Epithelial cell of proximal tubule (primary cell): Measurements from ENCODE around the gene FBXO41. TPM values are rescaled to one million over a fixed set of nuclear protein-coding genes. Genes with fewer than 3 reads are reported as not detected.

Source experiments
- DNase-seq: peaks from one replicate; pipeline ENCODE4 v3.0.0-alpha.2; 2011; ENCODE audit warnings: low read depth
- H3K4me3 ChIP-seq: 2 replicates; pipeline ENCODE4 v1.5.1; 2011; ENCODE audit warnings: low read depth, mild to moderate bottlenecking, low read length
- CTCF ChIP-seq: conservative IDR thresholded peaks from 2 replicates; pipeline ENCODE4 v1.5.1; 2012; ENCODE audit warnings: low read depth, mild to moderate bottlenecking, low read length
- total RNA-seq: library from RNA; depleted of rRNA; stranded (reverse); fragments of >200 nt; gene quantifications from 2 replicates; pipeline ENCODE4 v1.2.3, GENCODE V29; 2015

FBXO41 gene
- total RNA-seq, 1 donor from 2014 or later = 4.5 TPM

DNA sequence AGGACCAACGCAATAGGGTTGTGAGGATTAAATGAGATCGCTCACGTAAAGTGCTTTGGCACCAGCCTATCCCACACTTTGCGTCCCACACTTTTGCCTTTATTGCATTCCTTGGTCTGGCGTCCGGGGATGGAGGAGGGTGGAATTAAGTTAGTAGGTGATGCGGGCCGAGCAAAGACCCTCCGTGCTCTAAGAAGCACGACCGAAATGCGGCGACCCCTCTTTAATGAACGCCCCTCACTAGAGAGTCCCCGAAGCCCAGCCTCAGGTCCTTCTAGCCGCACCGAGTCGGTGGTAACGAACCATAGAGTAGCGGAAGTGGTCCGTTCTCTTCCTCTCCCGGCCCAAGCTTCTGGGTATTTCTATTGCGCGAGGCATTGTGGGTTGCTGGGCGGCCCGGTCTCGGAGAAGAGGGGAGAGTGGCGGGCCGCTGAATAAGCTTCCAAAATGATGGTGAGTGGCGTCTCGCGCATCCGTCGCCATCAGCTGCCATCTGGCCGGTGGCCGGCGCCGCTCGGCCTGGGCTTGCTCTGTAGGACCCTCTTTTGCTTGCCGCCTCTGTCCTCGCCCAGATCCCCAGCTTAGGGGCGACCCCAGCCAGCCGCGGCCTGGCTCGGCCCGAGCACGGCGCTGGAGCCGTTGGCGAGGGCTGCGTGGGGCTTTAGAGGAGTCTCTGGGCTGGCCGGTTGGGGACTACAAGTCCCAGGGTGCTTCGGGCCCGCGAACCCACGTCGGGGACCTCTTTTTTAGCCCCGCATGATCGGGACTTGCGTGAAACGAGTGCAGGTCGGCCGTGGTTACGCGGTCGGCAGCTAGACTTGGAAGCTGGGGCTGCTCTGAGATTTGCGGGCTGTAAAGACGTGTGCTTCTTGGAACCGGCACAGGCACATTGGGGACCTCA, 50.1 kb downstream of the FBXO41 start, which contains the start of gene CCT7:
Gene CCT7, plus strand, starts transcription at position 377 of the 901 bp plus-strand sequence. Its CDS starts 71 bp downstream, at position 448.
- TF ChIP-seq CTCF = no peak
- peak; percentile 41 for DNase-seq
- peak within 1 kb of the TSS; percentile 88 for H3K4me3 ChIP-seq

DNA sequence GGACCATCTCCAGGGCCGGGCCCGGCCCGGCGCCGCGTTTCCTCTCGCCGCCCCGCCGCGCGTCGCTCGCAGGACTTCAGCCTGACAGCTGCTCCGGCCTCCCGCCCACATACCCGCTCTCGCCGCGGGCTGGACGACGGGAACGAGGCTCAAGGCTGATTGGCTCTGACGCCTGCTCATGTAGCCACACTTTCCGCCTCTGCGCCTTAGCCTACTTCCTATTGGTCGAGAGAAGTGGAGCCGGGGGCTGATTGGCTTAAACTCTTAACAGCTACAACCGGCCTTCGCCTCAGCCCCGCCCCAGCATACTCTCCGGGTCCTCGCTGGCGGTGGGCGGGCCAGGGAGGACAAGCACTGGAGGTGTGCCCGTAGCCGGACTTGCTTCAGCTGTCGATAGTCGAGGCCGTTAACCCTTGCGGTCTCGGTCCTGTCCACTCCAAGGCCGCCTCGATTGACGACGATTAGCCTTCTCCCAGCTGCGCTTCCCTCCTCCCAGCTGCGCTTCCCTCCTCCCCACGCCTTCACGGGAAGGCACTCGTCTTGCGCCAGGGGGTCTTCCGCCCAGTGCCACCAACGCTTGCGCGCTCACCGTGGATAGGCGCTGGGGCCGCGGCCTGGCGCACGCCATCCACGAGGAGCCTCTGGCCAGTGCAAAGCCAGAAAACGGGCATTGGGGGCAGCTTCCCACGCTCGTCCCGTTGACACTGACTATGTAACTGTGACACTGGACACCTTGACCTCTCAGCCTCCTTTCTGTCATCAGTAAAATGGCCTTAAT, 50.9 kb downstream of the FBXO41 start, which contains the start of gene PRADC1:
Gene PRADC1, minus strand, starts transcription at position 86 of the 778 bp plus-strand sequence. Its CDS starts 79 bp downstream, at position 7.
- DNase-seq = peak; percentile 96
- TF ChIP-seq CTCF = no peak

GRCh38 chr2:73232403-73233153, 51.7 kb downstream of the FBXO41 start:
- peak overlapping the region; percentile 88 for H3K4me3 ChIP-seq
- no peak for DNase-seq
- TF ChIP-seq CTCF = no peak

More for the DNA sequence above, 50.9 kb downstream of the FBXO41 start, which contains the start of gene PRADC1:
- peak within 1 kb of the TSS; percentile 88 for H3K4me3 ChIP-seq

DNA sequence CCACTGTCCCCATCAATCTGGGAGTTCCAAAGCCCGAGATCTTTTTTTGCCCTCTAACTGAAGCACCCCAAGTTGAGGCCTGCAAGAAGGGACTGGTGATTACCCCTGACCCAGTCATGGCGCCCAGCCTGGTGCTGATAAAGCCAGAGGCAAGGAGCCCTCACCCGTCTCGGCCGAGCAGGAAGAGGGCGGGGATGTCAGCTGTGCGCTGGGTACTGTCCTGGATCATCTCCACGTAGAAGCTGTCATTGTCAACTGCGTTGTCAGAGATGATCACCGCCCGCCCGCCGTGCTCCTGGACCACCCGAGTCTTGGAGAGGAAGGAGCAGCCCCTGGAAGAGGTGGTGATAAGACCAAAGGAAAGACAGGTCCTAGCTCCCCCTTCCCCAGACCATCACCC, 55.6 kb downstream of the FBXO41 start:
- DNase-seq = no peak
- no peak overlapping the region for H3K4me3 ChIP-seq
- TF ChIP-seq CTCF = no peak

DNA sequence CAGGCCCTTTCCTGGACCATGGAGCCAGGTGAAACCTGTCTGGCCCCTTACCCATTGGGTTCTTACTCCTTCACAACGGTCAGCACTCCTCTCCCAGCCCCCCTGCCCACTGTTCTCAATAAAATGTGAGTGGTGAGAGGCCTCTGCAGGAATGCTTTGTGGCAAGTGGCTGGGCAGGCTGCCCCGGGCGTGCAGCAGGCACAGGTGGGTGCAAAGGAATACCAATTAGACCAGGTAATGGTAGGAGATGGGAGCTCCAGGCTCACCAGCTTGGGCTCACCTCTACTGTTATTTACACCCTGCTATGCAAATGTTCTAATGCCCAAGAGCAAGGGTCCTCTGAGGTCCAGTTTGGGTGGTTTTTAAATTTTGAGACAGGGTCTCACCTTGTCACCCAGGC, 57.2 kb downstream of the FBXO41 start:
- no peak for DNase-seq
- TF ChIP-seq CTCF = no peak
- H3K4me3 ChIP-seq = no peak overlapping the region

DNA sequence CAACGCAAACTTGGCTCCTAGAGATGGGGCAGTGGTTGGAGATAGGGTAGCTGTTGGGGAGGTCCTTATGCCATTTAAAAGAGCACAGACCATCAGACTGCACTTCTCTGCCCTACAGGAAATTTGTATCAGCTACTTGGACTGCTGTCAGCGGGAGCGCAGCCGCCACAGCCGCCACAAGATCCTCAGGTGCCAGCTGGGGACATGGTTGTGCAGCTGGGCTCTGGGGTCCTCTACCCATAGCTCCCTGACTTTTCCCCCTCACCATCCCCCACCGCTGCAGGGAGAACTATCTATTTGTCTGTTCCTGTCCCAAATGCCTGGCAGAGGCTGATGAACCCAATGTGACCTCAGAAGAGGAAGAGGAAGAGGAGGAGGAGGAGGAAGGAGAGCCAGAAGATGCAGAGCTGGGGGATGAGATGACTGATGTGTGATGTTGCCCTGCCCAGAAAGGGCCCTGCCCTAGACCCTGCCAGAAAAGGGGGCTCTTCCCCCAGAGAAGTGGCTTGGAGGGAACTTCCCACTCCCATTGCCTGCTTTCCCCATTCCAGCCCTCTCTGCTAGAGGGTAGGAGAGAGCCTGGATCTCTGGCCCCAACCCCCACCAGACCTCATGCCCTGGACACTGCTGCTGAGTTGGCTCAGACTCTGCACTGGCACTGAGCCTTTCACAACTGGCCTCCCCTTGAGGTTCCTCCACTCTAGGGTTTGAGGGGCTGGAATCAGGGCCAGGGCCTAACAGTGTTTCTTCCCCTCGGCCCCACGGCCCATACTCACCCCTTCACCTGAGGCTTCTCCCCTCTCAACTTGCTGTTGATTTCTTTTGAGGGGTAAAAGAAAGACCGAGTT, 58.5 kb downstream of the FBXO41 start:
- no peak for DNase-seq
- no peak overlapping the region for H3K4me3 ChIP-seq
- TF ChIP-seq CTCF = no peak
